Uterus (tissue), 4 donors: ENCODE results near the gene BCAR3. TPM values are rescaled to one million over a fixed set of nuclear protein-coding genes. Genes with fewer than 3 reads are reported as not detected.

ENCODE experiments used
- DNase-seq, 2 donors: peaks; one replicate each; pipeline ENCODE4 v3.0.0-alpha.2; 2019 to 2020
- H3K27ac ChIP-seq, 2 donors: fragments of 200-600 bp; sonication (generic); 1 replicate in 1 of 2; 2 replicates in 1 of 2; pipeline ENCODE4 v1.5.1; 2016 to 2018
- H3K27me3 ChIP-seq, 2 donors: fragments of 200-600 bp; sonication (generic); one replicate each; pipeline ENCODE4 v1.5.1; 2018 to 2019; ENCODE audit warnings: control low read depth in 1 of 2
- H3K36me3 ChIP-seq, 2 donors: fragments of 200-600 bp; sonication (generic); one replicate each; pipeline ENCODE4 v1.5.1; 2019; ENCODE audit warnings: control low read depth in 1 of 2
- H3K4me1 ChIP-seq, 2 donors: fragments of 200-600 bp; sonication (generic); one replicate each; pipeline ENCODE4 v1.5.1; 2018 to 2019; ENCODE audit warnings: control low read depth in 1 of 2
- H3K4me3 ChIP-seq, 2 donors: fragments of 200-600 bp; sonication (generic); 1 replicate in 1 of 2; 2 replicates in 1 of 2; pipeline ENCODE4 v1.5.1; 2018 to 2019; ENCODE audit warnings: mild to moderate bottlenecking in 1 of 2
- H3K9me3 ChIP-seq, 2 donors: fragments of 200-600 bp; sonication (generic); one replicate each; pipeline ENCODE4 v1.5.1; 2019; ENCODE audit warnings: control low read depth in 1 of 2
- CTCF ChIP-seq, 4 experiments: fragments of 200-600 bp in 2 of 4; fragments of 450-650 bp in 2 of 4; sonication (generic) in 2 of 4; IDR thresholded peaks; one replicate each; pipeline ENCODE4 v1.5.1; 2016 to 2019; ENCODE audit warnings: antibody characterized with exemption in 4 of 4, mild to moderate bottlenecking in 2 of 4, moderate library complexity in 1 of 4
- POLR2A ChIP-seq, 2 donors: fragments of 450-650 bp; IDR thresholded peaks; one replicate each; pipeline ENCODE4 v1.6.1; 2016; ENCODE audit warnings: antibody characterized with exemption in 2 of 2, mild to moderate bottlenecking in 1 of 2, moderate library complexity in 1 of 2
- intact Hi-C: fragments of 100-400 bp; cut with DNase I; formaldehyde crosslinking; loops from one replicate; pipeline ENCODE4 v1.15.1; 2023; ENCODE audit warnings: low total_unique reads
- total RNA-seq, 4 donors: library from RNA; depleted of rRNA in 3 of 4; stranded (reverse); fragments of >200 nt in 3 of 4; gene quantifications; one replicate each; pipeline versions ENCODE4 v1.1.0 to v1.2.4, GENCODE V29; 2014 to 2023
- donor health status: DM: yes; HTN: yes; CAD: no.

Gene BCAR3
- total RNA-seq, 4 donors from 2014 or later: 8.5 to 56.8 (median 20.2) TPM

- Histone ChIP-seq H3K27ac (no peak overlapping the region), H3K27me3 (no peaks in the 10 kb centered on the region), H3K9me3 (no peaks in the 10 kb centered on the region), H3K36me3 (no peaks in the 10 kb centered on the region), H3K4me1 (no peaks in the 10 kb centered on the region), H3K4me3 (no peak overlapping the region)
- intact Hi-C loops: no loop called here
- no peak for DNase-seq
- TF ChIP-seq CTCF (IDR thresholded peaks at IDR 0.05) (no peak), POLR2A (IDR thresholded peaks at IDR 0.05) (no peak)
Observed at GRCh38 chr1:93723733-93724270, 42.2 kb upstream of the BCAR3 start.

GRCh38 chr1:93723110-93723509 is 41.5 kb upstream of the BCAR3 start:
- intact Hi-C loops: no loop called here
- H3K36me3 ChIP-seq: no peaks in the 10 kb centered on the region
- no peak for DNase-seq
- no peak overlapping the region for H3K4me3 ChIP-seq
- no peak overlapping the region for H3K27ac ChIP-seq
- H3K27me3 ChIP-seq: no peaks in the 10 kb centered on the region
- TF ChIP-seq CTCF (IDR thresholded peaks at IDR 0.05): no peak
- TF ChIP-seq POLR2A (IDR thresholded peaks at IDR 0.05): no peak
- H3K4me1 ChIP-seq: no peaks in the 10 kb centered on the region
- no peaks in the 10 kb centered on the region for H3K9me3 ChIP-seq

GRCh38 chr1:93722081-93723031 is 40.7 kb upstream of the BCAR3 start:
- intact Hi-C loops: no loop called here
- peak overlapping the region; percentile 18 to 38 for H3K27ac ChIP-seq

GRCh38 chr1:93720956-93721626 is 39.5 kb upstream of the BCAR3 start:
- no peak overlapping the region for H3K27ac ChIP-seq
- no peak for DNase-seq
- H3K27me3 ChIP-seq: no peaks in the 10 kb centered on the region
- H3K36me3 ChIP-seq: no peaks in the 10 kb centered on the region
- TF ChIP-seq CTCF (IDR thresholded peaks at IDR 0.05) (no peak), POLR2A (IDR thresholded peaks at IDR 0.05) (no peak)
- no peaks in the 10 kb centered on the region for H3K9me3 ChIP-seq
- intact Hi-C loops: no loop called here
- H3K4me1 ChIP-seq: no peaks in the 10 kb centered on the region
- no peak overlapping the region for H3K4me3 ChIP-seq

More at GRCh38 chr1:93722081-93723031, 40.7 kb upstream of the BCAR3 start:
- Histone ChIP-seq H3K4me3 (no peak overlapping the region), H3K9me3 (no peaks in the 10 kb centered on the region), H3K4me1 (no peaks in the 10 kb centered on the region), H3K36me3 (no peaks in the 10 kb centered on the region), H3K27me3 (no peaks in the 10 kb centered on the region)
- no peak for DNase-seq
- peak in 1 of 4 experiments; percentile 18 for TF ChIP-seq CTCF (IDR thresholded peaks at IDR 0.05)
- no peak for TF ChIP-seq POLR2A (IDR thresholded peaks at IDR 0.05)

DNA sequence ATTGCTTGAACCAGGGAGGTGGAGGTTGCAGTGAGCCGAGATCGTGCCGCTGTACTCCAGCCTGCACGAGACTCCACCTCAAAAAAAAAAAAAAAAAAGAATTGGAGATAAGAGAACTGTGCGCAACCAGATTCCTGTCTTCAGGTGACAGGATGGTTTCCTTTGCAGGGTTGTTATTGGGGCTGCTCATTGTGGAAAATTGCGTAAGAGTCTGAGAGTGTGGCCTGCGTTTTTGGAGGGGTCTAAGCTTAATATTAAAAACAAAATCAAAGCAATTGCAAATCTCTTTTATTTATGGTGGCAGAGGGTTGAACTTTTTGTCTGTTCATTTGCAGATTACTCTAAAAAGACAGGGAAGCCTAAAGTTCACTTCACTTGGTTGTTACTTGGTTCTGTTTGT is 36.0 kb upstream of the BCAR3 start:
- no peak overlapping the region for H3K27ac ChIP-seq
- H3K4me3 ChIP-seq: no peak overlapping the region
- no peaks in the 10 kb centered on the region for H3K4me1 ChIP-seq
- DNase-seq: no peak
- H3K36me3 ChIP-seq: no peaks in the 10 kb centered on the region
- H3K27me3 ChIP-seq: no peaks in the 10 kb centered on the region
- TF ChIP-seq POLR2A (IDR thresholded peaks at IDR 0.05) (no peak), CTCF (IDR thresholded peaks at IDR 0.05) (no peak)
- no peaks in the 10 kb centered on the region for H3K9me3 ChIP-seq
- intact Hi-C loops: no loop called here
